ENCODE data around the gene PRR23C.
"Not testable (repeated sequence)": the region's sequence is repeated elsewhere in the genome, so short reads cannot be mapped to it uniquely, and the experiment has no call there.

The PRR23C gene

DNA sequence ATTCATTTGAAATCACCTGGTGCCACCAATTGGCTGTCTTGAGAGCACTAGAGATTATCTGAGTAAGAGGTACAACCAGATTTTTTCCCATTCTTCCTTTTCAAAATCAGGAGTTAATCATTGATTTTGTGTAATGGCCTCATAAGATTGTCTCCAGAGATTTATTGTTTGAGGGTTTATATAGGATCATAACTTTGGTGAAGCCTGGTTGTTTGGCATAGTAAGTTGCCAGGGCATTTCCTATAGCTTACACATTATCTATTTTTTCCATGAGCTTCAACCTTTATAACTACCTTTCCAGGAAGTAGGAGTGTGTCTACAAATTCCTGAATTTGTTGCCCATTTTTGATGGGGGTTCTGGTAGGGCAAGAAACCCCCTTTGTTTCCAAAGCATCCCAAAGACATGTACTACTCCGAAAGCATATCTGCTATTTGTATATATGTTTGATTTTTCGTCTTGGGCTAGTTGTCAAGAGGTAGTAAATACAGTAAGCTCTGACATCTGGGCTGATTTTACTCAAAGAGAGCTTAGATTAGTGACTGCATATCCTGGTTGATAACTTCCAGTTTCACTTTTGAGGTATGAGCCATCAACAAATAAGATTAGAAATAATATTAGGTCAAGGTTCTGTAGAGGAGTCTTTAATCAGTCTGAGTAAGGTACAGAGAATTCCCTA is 12.2 kb downstream of the PRR23C start:
- no peaks in the 10 kb centered on the region for H3K36me3 ChIP-seq (ENCODE audit: insufficient read depth, low read length)
- H3K4me3 ChIP-seq (ENCODE audit: low read length) = no peak overlapping the region
- no peak overlapping the region for H3K4me2 ChIP-seq (ENCODE audit: low read length)
- no peak overlapping the region for H3K9ac ChIP-seq (ENCODE audit: low read depth, low read length)
- H3K27me3 ChIP-seq (ENCODE audit: control insufficient read depth, insufficient read depth, low read length) = no peaks in the 10 kb centered on the region
- H3K4me1 ChIP-seq (ENCODE audit: control insufficient read depth, insufficient read depth, low read length) = no peaks in the 10 kb centered on the region
- H3K9me3 ChIP-seq (replicated peaks; ENCODE audit: low read length) = no peaks in the 10 kb centered on the region

DNA sequence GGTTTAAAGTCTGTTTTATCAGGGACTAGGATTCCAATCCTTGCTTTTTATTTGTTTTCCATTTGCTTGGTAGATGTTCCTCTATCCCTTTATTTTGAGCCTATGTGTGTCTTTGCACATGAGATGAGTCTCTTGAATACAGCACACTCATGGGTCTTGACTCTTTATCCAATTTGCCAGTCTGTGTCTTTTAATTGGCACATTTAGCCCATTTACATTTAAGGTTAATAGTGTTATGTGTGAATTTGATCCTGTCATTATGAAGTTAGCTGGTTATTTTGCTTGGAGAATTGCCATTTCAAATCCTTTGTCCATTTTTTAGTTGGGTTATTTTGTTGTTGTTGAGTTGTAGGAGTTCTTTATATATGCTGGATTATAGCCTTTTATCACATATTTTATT is 14.1 kb downstream of the PRR23C start:
- not testable (repeated sequence) for H3K9me3 ChIP-seq (replicated peaks; ENCODE audit: low read length); H3K4me3 ChIP-seq (ENCODE audit: low read length); H3K27me3 ChIP-seq (ENCODE audit: control insufficient read depth, insufficient read depth, low read length); H3K36me3 ChIP-seq (ENCODE audit: insufficient read depth, low read length); H3K4me2 ChIP-seq (ENCODE audit: low read length); H3K4me1 ChIP-seq (ENCODE audit: control insufficient read depth, insufficient read depth, low read length); H3K9ac ChIP-seq (ENCODE audit: low read depth, low read length)

- Histone ChIP-seq H3K9ac (ENCODE audit: low read depth, low read length) (no peak overlapping the region), H3K4me2 (ENCODE audit: low read length) (no peak overlapping the region), H3K4me3 (ENCODE audit: low read length) (no peak overlapping the region)
Observed at GRCh38 chr3:139024968-139025367, 19.7 kb downstream of the PRR23C start.

GRCh38 chr3:139020868-139021234 is 23.8 kb downstream of the PRR23C start, which contains the start of gene PRR23B:
Gene PRR23B (minus strand): TSS chr3:139020926. CDS start chr3:139020661, 265 bp downstream.
- Histone ChIP-seq H3K4me1 (ENCODE audit: control insufficient read depth, insufficient read depth, low read length) (no peaks in the 10 kb centered on the region), H3K4me2 (ENCODE audit: low read length) (no peak within 1 kb of the TSS), H3K4me3 (ENCODE audit: low read length) (no peak within 1 kb of the TSS), H3K9ac (ENCODE audit: low read depth, low read length) (no peak within 1 kb of the TSS), H3K27me3 (ENCODE audit: control insufficient read depth, insufficient read depth, low read length) (no peaks in the 10 kb centered on the region), H3K36me3 (ENCODE audit: insufficient read depth, low read length) (no peaks in the 10 kb centered on the region), H3K9me3 (replicated peaks; ENCODE audit: low read length) (no peaks in the 10 kb centered on the region)

More at GRCh38 chr3:139024968-139025367, 19.7 kb downstream of the PRR23C start:
- no peaks in the 10 kb centered on the region for H3K27me3 ChIP-seq (ENCODE audit: control insufficient read depth, insufficient read depth, low read length)
- no peaks in the 10 kb centered on the region for H3K36me3 ChIP-seq (ENCODE audit: insufficient read depth, low read length)
- no peaks in the 10 kb centered on the region for H3K4me1 ChIP-seq (ENCODE audit: control insufficient read depth, insufficient read depth, low read length)
- H3K9me3 ChIP-seq (replicated peaks; ENCODE audit: low read length) = no peaks in the 10 kb centered on the region

GRCh38 chr3:139020036-139020867 is 24.4 kb downstream of the PRR23C start:
- no peak overlapping the region for H3K4me2 ChIP-seq (ENCODE audit: low read length)
- H3K9ac ChIP-seq (ENCODE audit: low read depth, low read length) = no peak overlapping the region
- H3K9me3 ChIP-seq (replicated peaks; ENCODE audit: low read length) = no peaks in the 10 kb centered on the region
- H3K36me3 ChIP-seq (ENCODE audit: insufficient read depth, low read length) = no peaks in the 10 kb centered on the region
- no peaks in the 10 kb centered on the region for H3K4me1 ChIP-seq (ENCODE audit: control insufficient read depth, insufficient read depth, low read length)
- no peaks in the 10 kb centered on the region for H3K27me3 ChIP-seq (ENCODE audit: control insufficient read depth, insufficient read depth, low read length)
- H3K4me3 ChIP-seq (ENCODE audit: low read length) = no peak overlapping the region

DNA sequence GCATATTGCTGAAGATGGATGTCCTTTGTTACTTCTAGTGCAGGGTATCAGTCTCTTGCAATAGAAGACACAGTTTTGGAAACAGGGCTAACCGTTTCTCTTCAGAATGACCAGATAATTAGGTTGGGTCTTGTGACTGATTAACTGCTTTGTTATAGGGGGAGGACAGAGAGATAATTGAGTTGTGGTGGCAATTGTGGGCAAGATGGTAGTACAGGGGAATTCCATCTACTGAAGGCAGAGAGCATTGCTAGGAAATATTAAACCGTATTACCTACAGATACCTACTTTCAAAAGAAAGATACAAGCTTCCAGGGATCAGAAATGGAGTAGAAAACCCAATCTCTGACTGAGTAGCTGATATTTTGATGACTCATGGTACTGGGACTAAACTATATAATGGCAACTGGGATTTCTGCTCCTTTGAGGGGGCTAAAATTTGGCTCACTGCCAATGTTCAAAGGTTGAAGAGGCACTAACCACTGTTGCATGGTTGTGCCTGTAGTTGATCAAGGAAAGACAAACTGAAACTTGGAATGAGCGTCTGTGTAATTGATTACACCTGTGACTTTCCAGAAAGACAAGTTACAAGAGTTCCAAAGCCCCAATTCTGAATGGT is 28.2 kb downstream of the PRR23C start:
- Histone ChIP-seq H3K4me2 (ENCODE audit: low read length) (no peak overlapping the region), H3K9me3 (replicated peaks; ENCODE audit: low read length) (no peaks in the 10 kb centered on the region), H3K27me3 (ENCODE audit: control insufficient read depth, insufficient read depth, low read length) (no peaks in the 10 kb centered on the region), H3K4me1 (ENCODE audit: control insufficient read depth, insufficient read depth, low read length) (no peaks in the 10 kb centered on the region), H3K9ac (ENCODE audit: low read depth, low read length) (no peak overlapping the region), H3K36me3 (ENCODE audit: insufficient read depth, low read length) (no peaks in the 10 kb centered on the region), H3K4me3 (ENCODE audit: low read length) (no peak overlapping the region)

GRCh38 chr3:139006051-139006716 is 38.5 kb downstream of the PRR23C start, which contains the start of gene PRR23A:
Gene PRR23A (minus strand): TSS chr3:139006268. CDS start chr3:139006268, 0 bp downstream.
- H3K27me3 ChIP-seq (ENCODE audit: control insufficient read depth, insufficient read depth, low read length) = no peaks in the 10 kb centered on the region

GRCh38 chr3:139005356-139005993 is 39.2 kb downstream of the PRR23C start:
- Histone ChIP-seq H3K9me3 (replicated peaks; ENCODE audit: low read length) (no peaks in the 10 kb centered on the region), H3K9ac (ENCODE audit: low read depth, low read length) (no peak overlapping the region), H3K4me1 (ENCODE audit: control insufficient read depth, insufficient read depth, low read length) (no peaks in the 10 kb centered on the region), H3K4me2 (ENCODE audit: low read length) (no peak overlapping the region), H3K36me3 (ENCODE audit: insufficient read depth, low read length) (no peaks in the 10 kb centered on the region), H3K27me3 (ENCODE audit: control insufficient read depth, insufficient read depth, low read length) (no peaks in the 10 kb centered on the region), H3K4me3 (ENCODE audit: low read length) (no peak overlapping the region)

More at GRCh38 chr3:139006051-139006716, 38.5 kb downstream of the PRR23C start, which contains the start of gene PRR23A:
- H3K36me3 ChIP-seq (ENCODE audit: insufficient read depth, low read length) = no peaks in the 10 kb centered on the region
- no peaks in the 10 kb centered on the region for H3K4me1 ChIP-seq (ENCODE audit: control insufficient read depth, insufficient read depth, low read length)
- no peaks in the 10 kb centered on the region for H3K9me3 ChIP-seq (replicated peaks; ENCODE audit: low read length)
- no peak within 1 kb of the TSS for H3K4me2 ChIP-seq (ENCODE audit: low read length)
- no peak within 1 kb of the TSS for H3K9ac ChIP-seq (ENCODE audit: low read depth, low read length)
- no peak within 1 kb of the TSS for H3K4me3 ChIP-seq (ENCODE audit: low read length)

DNA sequence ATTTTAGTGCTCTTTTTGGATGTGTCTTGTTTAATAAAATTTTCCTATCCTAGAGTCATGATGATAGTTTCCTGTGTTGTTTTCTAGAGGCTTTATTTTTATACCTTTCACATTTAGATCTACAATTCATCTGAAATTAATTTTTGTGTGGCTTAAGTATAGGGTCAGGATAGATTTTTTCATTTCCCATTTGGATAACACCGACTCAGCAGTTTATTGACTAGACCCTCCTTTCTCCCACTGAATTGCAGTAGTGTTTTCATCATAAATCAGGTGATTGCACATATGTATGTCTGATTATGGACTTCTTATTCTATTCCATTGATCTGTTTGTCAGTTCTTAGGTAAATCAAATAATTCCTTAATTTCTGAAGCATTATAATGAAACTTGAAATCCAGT is 49.0 kb downstream of the PRR23C start:
- Histone ChIP-seq H3K4me1 (ENCODE audit: control insufficient read depth, insufficient read depth, low read length) (no peaks in the 10 kb centered on the region), H3K9ac (ENCODE audit: low read depth, low read length) (no peak overlapping the region), H3K27me3 (ENCODE audit: control insufficient read depth, insufficient read depth, low read length) (peaks cover 20% of the 10 kb centered on the region)

More for the DNA sequence above, 49.0 kb downstream of the PRR23C start:
- Histone ChIP-seq H3K9me3 (replicated peaks; ENCODE audit: low read length) (no peaks in the 10 kb centered on the region), H3K36me3 (ENCODE audit: insufficient read depth, low read length) (no peaks in the 10 kb centered on the region), H3K4me3 (ENCODE audit: low read length) (no peak overlapping the region), H3K4me2 (ENCODE audit: low read length) (no peak overlapping the region)
